ENCODE measurements around the gene SERINC2.
"Not testable (repeated sequence)": the region's sequence is repeated elsewhere in the genome, so short reads cannot be mapped to it uniquely, and the experiment has no call there.

SERINC2 gene

GRCh38 chr1:31416101-31416736 is 3.2 kb downstream of the SERINC2 start:
- no peak for DNase-seq

GRCh38 chr1:31417148-31417547 is 4.1 kb downstream of the SERINC2 start:
- no peak for DNase-seq

GRCh38 chr1:31418626-31419323 is 5.8 kb downstream of the SERINC2 start:
- DNase-seq = no peak

- DNase-seq = no peak
Observed at GRCh38 chr1:31420716-31421115, 7.7 kb downstream of the SERINC2 start.

GRCh38 chr1:31421371-31422040 is 8.5 kb downstream of the SERINC2 start:
- DNase-seq = no peak

- DNase-seq = peak; percentile 57
Observed at GRCh38 chr1:31422505-31423319, 9.7 kb downstream of the SERINC2 start.

GRCh38 chr1:31423418-31423947 is 10.5 kb downstream of the SERINC2 start:
- no peak for DNase-seq

- DNase-seq = no peak
Observed at GRCh38 chr1:31424568-31424967, 11.6 kb downstream of the SERINC2 start.

- DNase-seq = no peak
Observed at GRCh38 chr1:31425301-31426081, 12.5 kb downstream of the SERINC2 start.

GRCh38 chr1:31426249-31426922 is 13.4 kb downstream of the SERINC2 start:
- DNase-seq = no peak

- no peak for DNase-seq
Observed at GRCh38 chr1:31427322-31427721, 14.3 kb downstream of the SERINC2 start.

GRCh38 chr1:31428436-31429221 is 15.6 kb downstream of the SERINC2 start:
- DNase-seq = no peak

GRCh38 chr1:31429583-31429982 is 16.6 kb downstream of the SERINC2 start:
- DNase-seq = no peak

GRCh38 chr1:31431351-31432257 is 18.6 kb downstream of the SERINC2 start:
- DNase-seq = not testable (repeated sequence)

GRCh38 chr1:31432592-31433395 is 19.8 kb downstream of the SERINC2 start:
- DNase-seq = no peak

- DNase-seq = no peak
Observed at GRCh38 chr1:31433396-31433930, 20.4 kb downstream of the SERINC2 start.

- DNase-seq = no peak
Observed at GRCh38 chr1:31434101-31434871, 21.3 kb downstream of the SERINC2 start.

GRCh38 chr1:31434979-31435378 is 22.0 kb downstream of the SERINC2 start:
- no peak for DNase-seq

All from activated naive CD4-positive, alpha-beta T cell treated with anti-CD3 and anti-CD28 coated beads, Interleukin-2, amount 50 U/mL, for 16 hours (primary cell).